ENCODE results near the gene AZI2.
A peak's percentile ranks its signal among the peaks of the same experiment; 100 is the strongest.

The AZI2 gene, protein sequence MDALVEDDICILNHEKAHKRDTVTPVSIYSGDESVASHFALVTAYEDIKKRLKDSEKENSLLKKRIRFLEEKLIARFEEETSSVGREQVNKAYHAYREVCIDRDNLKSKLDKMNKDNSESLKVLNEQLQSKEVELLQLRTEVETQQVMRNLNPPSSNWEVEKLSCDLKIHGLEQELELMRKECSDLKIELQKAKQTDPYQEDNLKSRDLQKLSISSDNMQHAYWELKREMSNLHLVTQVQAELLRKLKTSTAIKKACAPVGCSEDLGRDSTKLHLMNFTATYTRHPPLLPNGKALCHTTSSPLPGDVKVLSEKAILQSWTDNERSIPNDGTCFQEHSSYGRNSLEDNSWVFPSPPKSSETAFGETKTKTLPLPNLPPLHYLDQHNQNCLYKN

DNA sequence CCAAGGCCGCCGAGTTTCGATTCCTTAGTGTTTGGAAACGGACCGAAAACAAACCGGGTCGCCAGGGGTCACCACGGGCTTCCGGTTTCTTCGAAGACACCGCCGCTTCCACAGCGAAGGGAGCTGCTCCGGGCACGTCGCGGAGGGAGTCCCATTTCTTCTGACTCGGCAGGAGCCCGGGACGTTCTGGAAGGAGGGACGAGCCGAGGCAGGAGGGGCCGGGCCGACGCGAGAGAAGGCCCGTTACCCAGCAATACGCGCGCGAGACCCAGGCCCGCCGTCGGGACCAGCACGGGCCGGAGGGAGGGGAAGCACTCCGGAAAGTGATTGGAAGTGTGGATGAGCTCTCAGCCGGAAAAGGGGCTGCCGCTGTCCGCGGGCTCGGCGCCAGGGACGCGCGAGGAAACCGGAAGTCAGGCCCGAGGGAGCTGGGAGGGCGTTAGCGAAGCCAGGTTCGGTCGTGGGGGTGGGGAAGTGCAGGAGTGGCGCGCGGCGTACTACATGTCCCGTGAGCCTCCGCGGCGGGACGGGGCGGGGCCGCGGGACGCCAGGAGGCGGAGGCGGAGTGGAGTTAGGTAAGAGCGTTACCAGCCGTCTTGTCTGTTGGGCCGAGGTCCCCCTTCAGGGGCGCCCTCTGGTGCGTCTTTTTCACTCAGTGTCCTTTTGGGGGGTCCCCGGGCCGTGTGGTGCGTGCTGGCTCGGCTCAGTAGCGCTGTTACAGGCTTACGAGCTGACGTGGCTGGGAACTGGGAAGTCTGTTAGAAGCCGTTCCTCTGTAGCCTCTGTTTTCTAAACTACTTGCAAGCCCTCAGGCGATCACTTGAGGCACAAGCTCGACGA lies at the start of gene AZI2, which contains the start of gene ZCWPW2:
Gene AZI2 (minus strand): TSS at position 196 of the 840 bp plus-strand sequence. CDS start 8,207 bp downstream, outside the sequence.
Gene ZCWPW2 (plus strand): TSS at position 93 of the 840 bp plus-strand sequence. CDS start 64,348 bp downstream, outside the sequence.
- DNase-seq: peak; percentile 98

DNA sequence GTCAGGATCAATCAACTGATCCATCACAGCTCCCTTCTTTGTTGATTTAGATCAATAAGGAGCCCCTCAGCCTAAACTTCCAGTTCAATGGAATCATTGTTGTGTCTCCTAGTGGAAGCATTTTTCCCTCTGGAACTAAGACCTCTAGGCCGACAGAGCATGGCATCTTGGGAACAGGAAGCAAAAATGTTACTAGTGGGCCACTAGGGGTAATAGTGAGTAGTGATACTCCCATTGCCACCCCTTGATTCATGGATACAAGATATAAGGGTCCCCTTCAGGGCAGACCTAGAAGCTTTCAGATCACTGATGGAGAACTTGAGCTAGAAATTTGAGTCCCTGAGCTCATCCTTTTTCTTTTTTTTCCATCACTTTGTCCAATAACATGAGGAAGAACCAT lies 40.4 kb upstream of the AZI2 start:
- no peak for DNase-seq

DNA sequence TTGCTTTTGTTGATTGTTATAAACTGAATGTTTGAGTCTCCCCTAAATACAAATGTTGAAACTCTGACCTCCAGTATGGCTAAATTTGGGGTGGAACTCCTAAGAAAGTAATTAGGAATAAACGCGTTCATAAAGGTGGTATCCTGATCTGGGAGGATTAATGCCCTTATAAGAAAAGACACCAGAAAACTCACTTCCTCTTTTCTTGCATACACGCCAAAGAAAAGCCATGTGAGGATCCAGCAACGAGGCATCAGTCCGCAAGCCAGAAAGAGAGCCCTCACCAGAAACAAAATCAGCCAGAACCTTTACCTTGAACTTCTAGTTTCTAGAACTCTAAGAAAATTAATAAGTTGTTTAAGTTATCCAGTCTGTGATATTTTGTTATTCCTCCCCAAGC lies 37.4 kb upstream of the AZI2 start:
- DNase-seq: no peak

DNA sequence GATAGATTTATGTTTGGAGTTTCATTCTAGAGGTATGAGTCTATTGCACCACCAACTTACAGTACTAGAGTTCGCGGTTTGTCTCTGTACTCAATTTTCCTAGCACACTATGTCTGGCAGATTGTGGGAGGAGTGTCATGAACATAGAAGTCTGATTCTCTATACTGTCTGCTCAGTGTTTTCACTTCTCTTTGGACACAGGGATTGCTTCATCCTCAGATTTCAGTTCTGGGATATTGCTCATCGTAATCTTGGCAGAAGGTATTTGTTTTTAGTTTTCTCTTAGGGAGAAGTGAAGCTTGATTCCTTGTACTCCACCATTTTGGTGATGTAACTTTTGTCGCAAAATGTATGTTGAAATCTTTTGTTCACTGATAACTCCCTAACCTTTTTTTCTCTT lies 27.8 kb upstream of the AZI2 start:
- DNase-seq: peak; percentile 3

DNA sequence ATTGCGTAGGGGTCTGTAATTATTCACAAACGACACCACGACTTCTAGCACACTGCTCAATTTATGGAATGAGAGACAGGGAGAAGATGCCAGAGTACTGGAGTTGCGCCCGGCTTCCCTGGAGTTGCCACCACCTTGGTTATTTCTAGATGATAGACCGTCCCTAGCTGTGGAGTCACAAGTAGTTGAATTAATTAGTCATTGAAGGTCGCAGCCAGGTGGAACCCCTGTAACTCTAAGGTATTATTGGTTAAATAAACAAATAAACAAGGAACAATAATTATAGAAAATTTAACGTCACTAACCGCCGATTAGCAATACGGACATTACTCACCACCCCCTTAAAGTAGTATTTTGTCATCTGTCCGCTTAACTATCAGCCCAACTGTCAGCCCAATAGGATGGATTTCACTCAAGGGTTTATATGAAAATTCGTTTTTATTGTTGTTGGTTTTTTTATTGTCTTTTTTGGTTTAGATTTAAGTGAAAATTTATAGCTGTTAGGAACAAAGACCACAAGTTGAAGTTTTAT lies 911 bp upstream of the AZI2 start:
- DNase-seq: no peak

DNA sequence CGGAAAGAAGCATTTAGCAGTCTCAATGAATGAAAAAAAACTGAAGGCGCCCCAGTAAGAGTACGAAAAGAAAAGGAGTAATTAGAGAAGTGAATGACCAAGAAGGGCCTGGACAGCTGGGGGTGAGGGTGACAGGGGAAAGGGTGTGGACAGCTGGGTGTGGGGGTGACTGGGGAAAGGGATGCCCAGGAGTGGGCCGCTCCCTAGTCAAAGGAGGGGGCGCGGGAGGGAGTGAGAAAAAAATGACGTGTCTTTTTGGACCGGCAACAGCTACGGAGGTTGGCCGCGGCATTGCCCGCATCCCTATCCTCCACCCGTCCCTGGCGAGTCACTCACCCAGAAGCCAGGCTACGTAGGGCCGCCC lies 377 bp downstream of the AZI2 start:
- DNase-seq: no peak

DNA sequence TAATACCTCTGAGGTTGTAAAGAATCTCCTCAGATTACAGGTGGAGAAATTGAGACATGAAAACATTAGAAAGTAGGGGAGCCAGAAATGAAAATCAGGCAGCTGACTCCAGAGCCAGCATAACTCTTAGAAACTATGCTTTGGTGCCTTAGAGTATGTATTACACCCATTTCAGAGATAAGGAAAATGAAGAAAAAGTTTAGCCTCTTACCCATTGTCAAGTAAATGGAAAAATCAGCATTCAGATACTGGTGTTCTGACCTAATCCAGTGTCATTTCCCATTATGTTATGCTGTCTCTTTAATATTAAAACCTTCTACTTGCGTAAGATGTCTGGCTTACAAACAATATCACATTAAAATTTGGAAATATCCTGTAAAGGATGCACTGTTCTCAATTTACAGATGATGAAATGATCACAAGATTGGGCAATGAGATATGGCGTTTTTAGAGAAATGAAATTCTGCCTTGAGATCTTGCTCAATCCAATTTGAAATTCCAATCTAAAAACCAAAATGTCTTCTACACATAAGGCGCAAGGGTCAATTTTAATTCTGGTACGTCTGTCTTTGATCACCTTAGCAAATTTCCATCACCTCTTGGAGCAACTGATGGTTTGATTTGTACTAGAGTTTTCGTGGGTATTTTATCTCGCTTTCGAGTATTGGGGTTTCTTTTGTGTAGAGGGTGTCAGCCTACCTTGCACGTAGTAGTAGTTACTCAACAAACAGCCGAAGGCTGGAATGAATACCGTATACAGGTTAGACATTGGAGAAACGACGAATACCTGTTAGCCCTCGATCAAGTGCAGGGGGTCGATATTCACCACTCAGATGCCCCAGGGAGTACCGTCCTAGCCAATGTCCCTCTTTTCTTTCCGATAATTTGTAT lies 1.0 kb downstream of the AZI2 start:
- DNase-seq: no peak

DNA sequence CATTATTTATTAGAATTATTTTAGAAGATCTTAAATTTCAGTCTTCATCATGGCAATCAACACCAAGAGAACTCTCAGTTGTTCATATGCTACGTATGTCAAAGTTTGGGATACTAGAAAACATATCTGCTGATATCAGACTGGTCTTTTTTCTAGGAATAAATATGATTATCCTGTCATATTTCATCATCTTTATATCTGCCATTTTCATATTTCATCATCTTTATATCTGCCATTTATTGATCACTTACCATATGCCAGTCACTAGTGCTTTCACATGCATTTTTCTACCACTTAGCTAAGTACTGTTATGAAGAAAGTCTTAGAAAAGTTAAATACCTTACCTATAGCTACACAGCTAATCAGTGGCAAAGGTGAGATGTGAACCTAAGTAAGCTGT lies 2.9 kb downstream of the AZI2 start:
- no peak for DNase-seq

DNA sequence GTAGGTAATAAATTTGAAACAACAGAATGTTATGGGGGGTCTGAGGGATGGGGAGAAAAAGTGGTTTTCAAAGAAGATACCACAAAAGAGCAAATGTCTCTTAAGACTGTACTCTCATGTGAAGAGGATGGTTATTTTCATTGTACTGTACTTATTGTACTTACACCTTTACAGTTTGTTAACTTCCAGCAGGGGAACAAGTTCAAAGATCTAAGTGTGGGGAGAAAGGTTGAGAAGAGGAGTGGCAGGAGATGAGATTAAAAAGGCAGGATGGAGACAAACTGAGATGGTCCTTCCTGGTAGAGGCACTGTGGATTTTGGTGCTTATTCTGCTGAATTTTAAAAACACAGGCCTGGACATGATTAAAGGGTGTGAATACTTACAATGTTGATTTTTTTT lies 5.5 kb downstream of the AZI2 start:
- DNase-seq: no peak

DNA sequence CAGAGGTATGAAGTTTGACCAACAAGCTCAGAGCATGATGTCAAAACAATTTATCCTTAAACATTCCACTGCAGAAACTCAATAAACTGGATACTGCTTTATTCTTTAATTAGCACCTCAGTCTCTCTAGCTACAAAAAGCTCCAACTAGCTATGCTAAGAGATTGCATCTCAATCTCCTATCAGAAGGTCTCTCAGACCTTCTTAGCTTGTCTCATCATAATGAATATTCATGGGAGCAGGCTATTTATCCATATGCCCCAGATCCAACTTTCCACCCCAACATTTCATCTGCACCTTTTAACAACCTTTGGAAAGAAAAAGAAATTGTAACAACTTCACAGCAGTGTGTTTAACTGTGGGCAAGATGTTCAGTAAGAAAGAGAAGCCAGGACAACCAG lies 11.4 kb downstream of the AZI2 start:
- no peak for DNase-seq

DNA sequence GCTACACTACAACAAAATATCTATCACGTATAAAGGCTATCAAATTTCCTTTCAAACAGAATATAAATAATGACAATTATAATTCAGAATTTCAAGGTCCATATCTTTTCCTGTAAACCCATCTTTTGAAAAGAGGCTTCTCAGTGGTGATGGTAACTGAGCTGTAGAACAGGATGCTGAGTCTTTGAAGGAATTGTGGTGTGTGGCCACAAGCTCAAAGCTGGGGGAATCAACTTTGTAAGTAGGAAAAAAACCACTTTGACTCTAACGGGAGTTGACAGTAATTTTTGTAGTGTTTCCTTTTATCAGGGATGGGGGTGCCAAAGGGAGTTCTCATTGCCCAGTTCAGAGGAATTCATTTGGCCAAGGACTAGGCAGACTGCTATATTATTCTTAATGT lies 13.4 kb downstream of the AZI2 start:
- peak; percentile 45 for DNase-seq

DNA sequence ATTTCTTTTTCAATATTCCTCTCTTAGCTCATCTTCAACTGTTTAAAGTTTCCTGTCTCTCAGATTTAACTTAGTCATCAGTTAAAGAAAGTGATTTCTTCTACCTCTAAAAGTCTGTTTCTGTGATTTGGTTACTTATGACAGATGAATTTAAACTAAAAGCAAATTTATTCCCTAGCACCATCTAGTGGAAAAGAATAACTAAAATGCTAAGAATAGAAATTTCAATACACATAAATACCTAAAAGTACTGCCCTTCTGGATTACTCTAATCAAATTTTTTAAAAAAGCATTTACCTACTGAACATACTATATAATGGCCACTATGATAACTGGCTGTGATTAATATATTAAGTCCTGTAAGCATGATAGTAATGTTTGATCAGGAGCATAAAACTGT lies 14.1 kb downstream of the AZI2 start:
- no peak for DNase-seq

DNA sequence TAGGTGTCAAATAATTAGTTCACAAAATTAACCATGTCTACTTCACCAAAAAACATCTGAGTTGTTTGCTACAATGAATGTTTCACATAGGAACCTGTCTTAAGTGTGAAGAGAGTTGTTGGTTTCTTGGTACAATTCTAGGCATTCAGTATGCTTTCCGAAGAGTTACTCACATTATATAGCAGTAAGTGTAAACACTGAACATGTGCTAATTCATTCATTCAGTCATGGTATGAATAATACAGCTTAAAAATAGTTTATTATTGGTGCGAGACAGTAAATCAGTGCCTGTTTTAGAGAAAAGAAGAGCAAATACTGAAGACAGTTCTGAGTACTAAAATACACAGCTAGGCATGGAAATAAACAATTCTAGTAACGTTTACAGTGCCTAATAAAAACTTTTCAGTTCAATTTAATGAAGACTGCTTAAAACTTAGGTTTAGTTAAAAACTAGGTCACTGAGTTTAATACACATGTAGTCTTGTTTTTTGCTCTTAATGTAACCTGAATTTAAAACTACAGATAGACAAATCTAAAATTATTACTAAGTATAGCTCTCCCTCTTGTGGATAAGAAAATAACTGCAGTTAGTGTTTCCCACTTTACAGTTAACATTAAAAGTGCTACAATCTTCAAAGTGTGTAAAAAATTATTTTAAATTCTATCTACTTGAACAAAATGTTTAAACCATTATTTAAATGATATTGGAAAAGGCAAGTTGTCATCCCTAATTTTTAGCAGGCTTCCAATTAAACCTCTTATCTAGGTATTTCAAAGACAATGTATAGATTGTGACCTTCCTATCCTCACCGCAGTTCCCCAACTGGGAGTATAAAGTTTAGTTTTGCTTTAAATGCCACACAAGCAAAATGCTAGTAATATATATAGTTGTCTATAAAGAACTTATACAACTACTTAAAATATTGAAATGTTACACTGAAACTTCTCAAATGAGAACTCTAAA lies 20.2 kb downstream of the AZI2 start:
- peak; percentile 79 for DNase-seq

DNA sequence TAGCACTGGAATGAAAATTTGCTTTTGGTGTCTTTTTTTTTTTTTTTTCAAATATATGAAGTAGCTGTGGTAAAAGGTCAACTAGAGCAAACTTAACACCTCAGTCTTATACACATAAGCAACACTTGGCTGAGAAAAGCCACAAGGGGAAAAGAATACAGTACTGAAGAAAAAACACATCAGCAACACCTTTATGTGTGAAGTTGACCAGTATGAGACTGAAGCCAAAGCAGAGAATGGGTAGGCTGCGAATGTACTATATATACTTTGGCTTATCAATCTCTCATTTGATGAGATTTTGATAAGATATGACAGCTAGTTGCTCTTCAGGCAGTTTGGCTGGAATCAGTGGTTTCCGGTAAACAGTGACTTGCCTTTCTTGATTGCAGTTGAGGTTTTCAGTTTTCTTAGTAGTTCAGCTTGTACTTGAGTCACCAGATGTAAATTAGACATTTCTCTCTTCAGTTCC lies 22.1 kb downstream of the AZI2 start:
- peak; percentile 36 for DNase-seq

DNA sequence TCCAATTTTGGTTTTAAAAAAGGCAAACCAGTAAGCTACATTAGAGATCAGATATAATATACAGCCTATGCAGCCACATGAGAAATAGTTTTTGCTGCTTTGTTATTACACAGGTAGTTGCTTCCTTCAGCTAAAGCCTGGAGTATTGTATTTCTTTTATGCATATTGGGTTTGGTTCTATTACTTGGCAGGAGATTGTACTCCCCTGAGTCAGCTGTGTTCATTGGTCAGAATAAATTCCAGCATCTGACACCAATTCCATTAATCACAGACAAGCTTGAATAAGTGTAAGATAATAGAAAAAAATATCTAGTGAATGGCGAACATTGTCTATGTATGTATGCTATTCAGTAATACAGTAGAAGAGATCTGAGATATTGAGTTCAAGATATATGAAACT lies 26.2 kb downstream of the AZI2 start:
- DNase-seq: no peak

DNA sequence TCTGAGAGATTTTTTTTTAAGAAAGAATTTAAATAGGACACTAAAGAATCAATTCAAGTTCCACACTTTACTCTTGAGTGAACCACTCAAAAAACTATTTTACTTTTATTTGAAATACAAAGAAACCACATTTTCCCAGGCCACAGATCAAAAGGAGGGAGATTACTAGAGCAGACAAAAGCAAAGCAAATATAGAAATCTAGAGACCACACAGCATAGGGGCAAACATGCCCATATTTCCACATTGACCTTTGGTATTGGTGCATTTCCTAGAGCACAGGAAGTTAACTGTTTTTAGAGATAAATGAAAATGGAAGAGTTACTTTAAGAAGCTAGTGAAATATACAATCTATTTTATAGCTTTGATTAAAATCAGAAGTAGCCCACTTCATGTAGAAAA lies 27.6 kb downstream of the AZI2 start:
- DNase-seq: no peak

DNA sequence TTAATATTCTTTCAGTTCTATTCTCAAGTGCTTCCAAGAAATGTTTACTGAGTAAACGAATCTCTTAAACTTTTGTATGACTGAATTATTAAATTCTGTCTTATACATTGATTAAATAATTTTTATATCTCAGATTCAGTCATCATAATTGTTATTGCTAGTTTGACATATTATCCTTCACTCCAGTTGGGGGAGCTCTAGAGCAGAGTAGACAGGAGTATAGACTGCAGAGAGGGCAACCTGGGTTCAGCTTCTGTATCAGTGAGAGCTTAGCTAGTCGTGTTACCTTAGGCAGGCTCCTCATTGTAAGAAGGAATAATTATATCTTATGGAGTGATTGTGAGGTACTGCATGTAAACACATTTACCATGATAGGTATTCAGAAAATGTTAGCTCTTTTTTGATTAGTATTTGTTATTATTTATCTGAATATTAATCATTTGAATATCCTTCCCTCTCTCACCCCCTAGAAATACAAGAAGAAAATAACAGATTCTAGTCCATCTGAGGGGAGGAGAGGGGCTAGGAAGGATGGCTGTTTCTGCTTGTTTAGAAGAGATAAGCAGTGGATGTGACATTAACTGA lies 31.1 kb downstream of the AZI2 start:
- peak; percentile 62 for DNase-seq

DNA sequence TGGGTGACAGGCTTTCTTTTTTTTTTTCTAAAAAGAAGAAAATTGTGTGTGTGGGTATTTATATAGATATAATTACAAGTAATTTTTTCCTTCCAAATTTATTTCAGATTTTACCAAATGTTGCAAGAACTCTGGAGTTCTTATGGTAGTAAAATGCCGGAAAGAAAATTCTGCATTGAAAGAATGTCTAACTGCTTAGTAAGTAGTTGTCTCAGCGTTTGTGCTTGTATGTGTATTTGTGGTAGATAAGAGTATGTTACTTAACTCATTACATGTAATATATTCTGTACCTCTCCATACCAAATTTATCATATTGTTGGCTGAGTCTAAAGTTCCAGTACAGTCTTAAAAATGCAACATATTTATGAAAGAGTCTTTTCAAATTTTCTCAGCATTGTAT lies 32.4 kb downstream of the AZI2 start:
- DNase-seq: no peak

DNA sequence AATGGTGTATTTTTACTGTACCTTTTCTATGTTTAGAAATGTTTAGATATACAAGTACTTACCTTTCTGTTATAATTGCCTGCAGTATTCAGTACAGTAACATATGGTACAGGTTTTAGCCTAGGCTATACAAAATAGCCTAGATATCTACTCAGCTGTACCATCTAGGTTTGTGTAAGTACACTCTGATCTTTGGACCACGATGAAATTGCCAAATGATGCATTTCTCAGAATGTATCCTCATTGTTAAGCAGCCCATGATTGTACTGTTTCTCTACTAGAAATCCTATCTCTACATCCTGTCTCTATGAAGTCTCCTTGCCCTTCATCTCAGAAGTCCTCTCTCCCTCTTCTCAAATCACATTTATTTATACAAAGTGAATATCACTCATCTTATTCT lies 32.9 kb downstream of the AZI2 start:
- peak; percentile 27 for DNase-seq

DNA sequence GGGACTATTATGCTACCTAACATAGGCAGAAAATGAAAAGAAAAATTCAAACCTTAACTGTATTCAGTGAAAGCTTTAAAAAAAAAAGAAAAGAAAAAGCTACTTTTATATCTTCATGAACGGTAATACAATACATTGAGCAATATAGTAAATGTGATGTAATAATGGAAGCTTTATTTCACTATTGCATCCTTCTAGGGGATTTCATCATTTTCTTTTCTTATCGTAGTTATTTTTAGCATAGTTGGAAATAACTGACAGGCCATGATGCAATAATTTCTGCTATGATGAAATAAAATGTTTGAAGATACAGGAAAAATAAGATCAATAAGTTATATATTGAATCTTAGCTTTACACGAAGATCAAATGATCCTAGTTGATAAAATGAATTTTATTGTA lies 40.4 kb downstream of the AZI2 start:
- DNase-seq: no peak

DNA sequence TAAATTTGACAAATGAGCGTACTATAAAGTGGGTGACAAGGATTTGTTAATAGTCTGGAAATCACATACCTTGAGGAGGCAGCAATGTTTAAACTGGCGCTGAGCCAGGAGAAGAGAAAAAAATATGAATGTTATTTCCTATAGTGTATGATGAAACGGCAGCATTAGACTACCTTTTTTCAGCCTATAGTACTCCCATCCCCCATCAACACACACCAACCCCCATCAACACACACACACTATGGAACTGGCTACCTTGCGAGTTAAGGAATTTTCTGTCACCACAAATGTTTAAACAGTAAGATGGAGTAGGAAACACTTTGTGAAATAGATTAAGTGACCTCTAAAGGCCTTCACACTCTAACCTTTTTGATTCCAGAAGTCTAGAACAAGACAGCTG lies 46.9 kb downstream of the AZI2 start:
- DNase-seq: no peak

Data from eye (tissue), 1 donor.